H1 (cell line): ENCODE measurements around the gene REPS1. TPM values are rescaled to one million over a fixed set of nuclear protein-coding genes. Genes with fewer than 3 reads are reported as not detected.

Source experiments
- CTCF ChIA-PET: fragments of 300-600 bp; sonication (Branson Sonifier 250); formaldehyde crosslinking; loops from one replicate; lab custom pipeline; 2021; ENCODE audit not compliant: partially characterized antibody; lab: Charles Lee
- POLR2A ChIA-PET: fragments of 300-600 bp; sonication (Branson Sonifier 250); formaldehyde crosslinking; loops from one replicate; lab custom pipeline; 2021; ENCODE audit warnings: inconsistent platforms; ENCODE audit not compliant: partially characterized antibody; lab: Charles Lee
- DNase-seq, 2 experiments: peaks; one replicate each; pipeline versions ENCODE4 v3.0.0 to v3.0.0-alpha.2; 2010 to 2022; ENCODE audit warnings: low spot score in 2 of 2, low read depth in 1 of 2, mixed read lengths in 1 of 2
- FAIRE-seq: peaks from 2 replicates; lab custom pipeline; 2011; peaks lifted over from hg19 to GRCh38; lab: Jason Lieb, UNC
- H2AFZ ChIP-seq: 2 replicates; pipeline ENCODE4 v1.8.1; 2012; ENCODE audit warnings: low read length, inconsistent platforms
- H2AK5ac ChIP-seq: 2 replicates; pipeline ENCODE4 v1.6.1; 2013; ENCODE audit warnings: low read depth, low read length
- H2BK120ac ChIP-seq: replicated peaks from 2 replicates; pipeline ENCODE3; 2013; ENCODE audit warnings: low read depth, low read length, inconsistent platforms
- H2BK12ac ChIP-seq: 2 replicates; pipeline ENCODE4 v1.6.1; 2013; ENCODE audit warnings: low read depth, low read length
- H2BK15ac ChIP-seq: 2 replicates; pipeline ENCODE4 v1.6.1; 2013; ENCODE audit warnings: low read length
- H2BK20ac ChIP-seq: 2 replicates; pipeline ENCODE4 v1.6.1; 2013; ENCODE audit warnings: low read length
- H2BK5ac ChIP-seq: 2 replicates; pipeline ENCODE4 v1.6.1; 2013; ENCODE audit warnings: low read depth, low read length
- H3K14ac ChIP-seq: 2 replicates; pipeline ENCODE4 v1.6.1; 2013; ENCODE audit warnings: inconsistent platforms; ENCODE audit not compliant: insufficient read length
- H3K18ac ChIP-seq: 2 replicates; pipeline ENCODE4 v1.6.1; 2013; ENCODE audit warnings: low read length; ENCODE audit errors: extremely low read depth
- H3K23ac ChIP-seq: 2 replicates; pipeline ENCODE4 v1.6.1; 2013; ENCODE audit warnings: inconsistent platforms; ENCODE audit not compliant: insufficient read length
- H3K23me2 ChIP-seq: 2 replicates; pipeline ENCODE4 v1.6.1; 2013; ENCODE audit warnings: low read depth, low read length
- H3K27ac ChIP-seq: 2 replicates; pipeline ENCODE4 v1.6.1; 2011; ENCODE audit warnings: low read depth, low read length, inconsistent platforms
- H3K27me3 ChIP-seq, 4 experiments: replicated peaks in 1 of 4; 1 replicate in 1 of 4; 2 replicates in 3 of 4; pipeline versions ENCODE4 v1.6.1 to v1.8.1; 2011 to 2013; ENCODE audit warnings: low read length in 3 of 4, mild to moderate bottlenecking in 3 of 4, inconsistent platforms in 2 of 4, mixed read lengths in 2 of 4, moderate library complexity in 1 of 4; ENCODE audit not compliant: control insufficient read depth in 3 of 4, insufficient read depth in 3 of 4; ENCODE audit errors: extremely low read depth in 1 of 4
- H3K36me3 ChIP-seq, 4 experiments: 2 replicates each; pipeline versions ENCODE4 v1.6.1 to v1.8.1; 2011 to 2013; ENCODE audit warnings: mild to moderate bottlenecking in 4 of 4, low read length in 3 of 4, moderate library complexity in 2 of 4, control low read depth in 1 of 4, inconsistent platforms in 1 of 4; ENCODE audit not compliant: insufficient read depth in 4 of 4, control insufficient read depth in 2 of 4
- H3K4ac ChIP-seq: replicated peaks from 2 replicates; pipeline ENCODE3; 2013; ENCODE audit warnings: low read length, low read depth, mixed read lengths, inconsistent platforms; ENCODE audit not compliant: insufficient read length
- H3K4me1 ChIP-seq, 4 experiments: replicated peaks in 1 of 4; 1 replicate in 1 of 4; 2 replicates in 3 of 4; pipeline versions ENCODE4 v1.6.1 to v1.8.1; 2011 to 2013; ENCODE audit warnings: low read length in 3 of 4, inconsistent platforms in 2 of 4, mixed read lengths in 1 of 4; ENCODE audit not compliant: insufficient read depth in 4 of 4, control insufficient read depth in 3 of 4
- H3K4me2 ChIP-seq, 2 experiments: 2 replicates each; pipeline versions ENCODE4 v1.6.1 to v1.8.1; 2011 to 2013; ENCODE audit warnings: low read depth in 2 of 2, low read length in 2 of 2, control low read depth in 1 of 2, inconsistent platforms in 1 of 2, mild to moderate bottlenecking in 1 of 2; ENCODE audit not compliant: insufficient read depth in 1 of 2
- H3K4me3 ChIP-seq, 4 experiments: fragments of 200-600, 300-600 bp in 1 of 4; sonication (generic), shearing (Covaris generic), sonication (Bioruptor Twin) in 1 of 4; 2 replicates each; pipeline versions ENCODE4 v1.5.1 to v1.8.1; 2011 to 2016; ENCODE audit warnings: low read length in 4 of 4, low read depth in 3 of 4, control low read depth in 2 of 4, inconsistent platforms in 2 of 4, mild to moderate bottlenecking in 2 of 4, mixed read lengths in 1 of 4, moderate library complexity in 1 of 4; ENCODE audit not compliant: insufficient read depth in 2 of 4; ENCODE audit errors: extremely low read depth in 1 of 4
- H3K56ac ChIP-seq: replicated peaks from 2 replicates; pipeline ENCODE3; 2013; ENCODE audit warnings: low read depth, mild to moderate bottlenecking, mixed read lengths, low read length, inconsistent platforms; ENCODE audit not compliant: insufficient read length
- H3K79me1 ChIP-seq: 2 replicates; pipeline ENCODE4 v1.6.1; 2013; ENCODE audit warnings: low read depth, low read length, control low read depth
- H3K79me2 ChIP-seq, 2 experiments: 2 replicates each; pipeline versions ENCODE4 v1.6.1 to v1.8.1; 2012 to 2013; ENCODE audit warnings: low read length in 2 of 2, mild to moderate bottlenecking in 2 of 2, inconsistent platforms in 1 of 2; ENCODE audit not compliant: insufficient read depth in 2 of 2, control insufficient read depth in 1 of 2
- H3K9ac ChIP-seq, 4 experiments: replicated peaks in 1 of 4; 1 replicate in 1 of 4; 2 replicates in 3 of 4; pipeline versions ENCODE4 v1.6.1 to v1.8.1; 2011 to 2013; ENCODE audit warnings: low read depth in 3 of 4, low read length in 3 of 4, control low read depth in 2 of 4, mild to moderate bottlenecking in 2 of 4, moderate library complexity in 2 of 4, inconsistent platforms in 1 of 4; ENCODE audit errors: extremely low read depth in 1 of 4
- H3K9me3 ChIP-seq, 2 experiments: 2 replicates each; pipeline versions ENCODE4 v1.6.1 to v1.8.1; 2012 to 2013; ENCODE audit warnings: mild to moderate bottlenecking in 2 of 2, moderate library complexity in 2 of 2, control low read depth in 1 of 2, inconsistent platforms in 1 of 2, low read depth in 1 of 2, low read length in 1 of 2, mixed read lengths in 1 of 2; ENCODE audit not compliant: insufficient read depth in 2 of 2
- H4K20me1 ChIP-seq, 2 experiments: replicated peaks in 1 of 2; 2 replicates each; pipeline versions ENCODE3 to v1.8.1; 2011 to 2013; ENCODE audit warnings: inconsistent platforms in 2 of 2, low read length in 2 of 2, mild to moderate bottlenecking in 1 of 2; ENCODE audit not compliant: insufficient read depth in 2 of 2, control insufficient read depth in 1 of 2
- H4K5ac ChIP-seq: 2 replicates; pipeline ENCODE4 v1.6.1; 2013; ENCODE audit warnings: low read length, low read depth, mixed read lengths, inconsistent platforms; ENCODE audit not compliant: insufficient read length
- H4K8ac ChIP-seq: 2 replicates; pipeline ENCODE4 v1.8.0; 2013; ENCODE audit warnings: mild to moderate bottlenecking, moderate library complexity, low read length, inconsistent platforms; ENCODE audit not compliant: insufficient read depth; ENCODE audit errors: extremely low read depth
- H4K91ac ChIP-seq: replicated peaks from 2 replicates; pipeline ENCODE3; 2013; ENCODE audit warnings: low read length, mixed read lengths, inconsistent platforms; ENCODE audit not compliant: insufficient read length
- CBX8 ChIP-seq: fragments of 300-800, 300-1000 bp; sonication (generic); IDR thresholded peaks from 2 replicates; pipeline ENCODE4 v1.7.1; 2016; ENCODE audit warnings: low read depth, low read length, borderline replicate concordance
- CEBPB ChIP-seq: IDR thresholded peaks from 2 replicates; pipeline ENCODE4 v1.6.1; 2012; ENCODE audit warnings: low read depth, low read length
- CTBP2 ChIP-seq: IDR thresholded peaks from 2 replicates; pipeline ENCODE4 v1.7.0; 2011; ENCODE audit warnings: borderline replicate concordance, mild to moderate bottlenecking, moderate library complexity, mixed read lengths, low read length; ENCODE audit not compliant: insufficient read depth, insufficient read length
- FOSL1 ChIP-seq: IDR thresholded peaks from 2 replicates; pipeline ENCODE4 v1.6.1; 2011; ENCODE audit warnings: mild to moderate bottlenecking, low read depth, low read length, moderate library complexity; ENCODE audit not compliant: insufficient read depth
- SIRT6 ChIP-seq: IDR thresholded peaks from one replicate; pipeline ENCODE4 v1.7.1; 2012; ENCODE audit warnings: low read length, inconsistent platforms
- SP2 ChIP-seq: IDR thresholded peaks from 2 replicates; pipeline ENCODE4 v1.6.1; 2012; ENCODE audit warnings: mild to moderate bottlenecking, low read length, inconsistent platforms
- SRF ChIP-seq: IDR thresholded peaks from 2 replicates; pipeline ENCODE4 v1.6.1; 2011; ENCODE audit warnings: mild to moderate bottlenecking, low read depth, low read length, moderate library complexity
- WGBS, 2 experiments: shearing (Covaris generic) in 1 of 2; methylation state at CpG; one replicate each; pipeline versions ENCODE4 v1.1.6 to v1.1.7; 2013 to 2015; ENCODE audit warnings: low lambda C conversion rate in 2 of 2, mixed read lengths in 2 of 2, inconsistent platforms in 1 of 2, low coverage in 1 of 2, missing lambda C conversion rate in 1 of 2; ENCODE audit not compliant: insufficient replicate concordance in 2 of 2, insufficient coverage in 1 of 2, insufficient read length in 1 of 2; ENCODE audit errors: extremely low coverage in 1 of 2, missing lambda C conversion rate in 1 of 2; 5-methylcytosine and 5-hydroxymethylcytosine counted together
- polyA plus RNA-seq, 7 experiments: library from polyadenylated mRNA; depleted of rRNA in 3 of 7; stranded (reverse) in 5 of 7; unstranded in 2 of 7; fragments of >200 nt in 5 of 7; fragments of 200-250 nt in 2 of 7; gene quantifications; 1 replicate in 5 of 7; 2 replicates in 1 of 7; 4 replicates in 1 of 7; pipeline versions ENCODE4 v1.2.1 to v1.2.3, GENCODE V29; 2011 to 2013; ENCODE audit warnings: missing spikeins in 2 of 7, mixed read lengths in 2 of 7
- total RNA-seq: library from RNA; stranded (reverse); fragmentation: NEBNext Ultra II Directional; extraction: Animal tissue kit (Norgen Biotek cat#: 25700); gene quantifications from 2 replicates; pipeline ENCODE4 v1.2.1, GENCODE V29; 2021
- TF ChIP-seq, protein P1 (sequence below): IDR thresholded peaks from 2 replicates; pipeline ENCODE4 v1.6.1; 2012; ENCODE audit warnings: inconsistent platforms

The REPS1 gene
- total and polyA plus RNA-seq, 2 of the 8 experiments (the other 6 are each of a cell fraction or from before 2014, with no cell fraction given): 52.1 to 68.9 TPM

GRCh38 chr6:138957903-138958302, 30.1 kb downstream of the REPS1 start:
- Histone ChIP-seq H3K4ac (no peak overlapping the region), H4K91ac (no peak overlapping the region), H3K9me3 (no peaks in the 10 kb centered on the region), H3K18ac (no peak overlapping the region), H3K27ac (no peak overlapping the region), H3K23ac (no peak overlapping the region), H2BK15ac (no peak overlapping the region), H4K8ac (no peak overlapping the region), H2AK5ac (no peak overlapping the region), H3K4me1 (peaks cover 0 to 4% (median 1%) of the 10 kb centered on the region in 4 experiments; a peak in 2 of 7 replicates), H3K23me2 (no peaks in the 10 kb centered on the region), H2BK12ac (no peak overlapping the region), H3K56ac (no peak overlapping the region), H2AFZ (no peak overlapping the region), H3K36me3 (no peaks in the 10 kb centered on the region), H3K79me1 (peaks cover 2% of the 10 kb centered on the region; the same call in 1 of the 2 replicates), H3K4me2 (no peak overlapping the region), H4K20me1 (peaks cover 8 to 10% of the 10 kb centered on the region in 2 experiments), H3K27me3 (no peaks in the 10 kb centered on the region), H2BK5ac (no peak overlapping the region), H2BK120ac (no peak overlapping the region), H3K4me3 (no peak overlapping the region), H4K5ac (no peak overlapping the region), H3K9ac (no peak overlapping the region), H2BK20ac (no peak overlapping the region), H3K79me2 (peaks cover 0 to 97% of the 10 kb centered on the region in 2 experiments; a peak in 3 of 4 replicates), H3K14ac (no peak overlapping the region)
- DNase-seq: no peak
- ChIA-PET CTCF (interaction anchor here (1.6 kb wide), 1 partner anchor 9 kb away, joined by 5 read pairs; no protein-coding TSS in a partner anchor), POLR2A (no interaction called here)
- 79% methylated on average over 2 of the region's 2 CpGs; no CpG with 5 or more reads in 1 of the 2 experiments for WGBS, 2 experiments
- FAIRE-seq: no peak
- no peak for TF ChIP-seq FOSL1
- no peak for TF ChIP-seq CEBPB
- TF ChIP-seq SP2: no peak
- no peak for TF ChIP-seq SRF
- TF ChIP-seq, protein P1, sequence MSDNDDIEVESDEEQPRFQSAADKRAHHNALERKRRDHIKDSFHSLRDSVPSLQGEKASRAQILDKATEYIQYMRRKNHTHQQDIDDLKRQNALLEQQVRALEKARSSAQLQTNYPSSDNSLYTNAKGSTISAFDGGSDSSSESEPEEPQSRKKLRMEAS: no peak
- no peak for TF ChIP-seq SIRT6
- TF ChIP-seq CBX8: no peak
- no peak for TF ChIP-seq CTBP2
